GM18519 (cell line): Measurements from ENCODE around the gene CBX4.

Experiments used
- ATAC-seq: cut with Tn5 transposase; IDR thresholded peaks from one replicate; pipeline ENCODE4 v1.9.1; 2021; ENCODE audit warnings: mild to moderate bottlenecking, moderate library complexity; ENCODE audit not compliant: unreplicated experiment, low FRiP score

CBX4 gene

DNA sequence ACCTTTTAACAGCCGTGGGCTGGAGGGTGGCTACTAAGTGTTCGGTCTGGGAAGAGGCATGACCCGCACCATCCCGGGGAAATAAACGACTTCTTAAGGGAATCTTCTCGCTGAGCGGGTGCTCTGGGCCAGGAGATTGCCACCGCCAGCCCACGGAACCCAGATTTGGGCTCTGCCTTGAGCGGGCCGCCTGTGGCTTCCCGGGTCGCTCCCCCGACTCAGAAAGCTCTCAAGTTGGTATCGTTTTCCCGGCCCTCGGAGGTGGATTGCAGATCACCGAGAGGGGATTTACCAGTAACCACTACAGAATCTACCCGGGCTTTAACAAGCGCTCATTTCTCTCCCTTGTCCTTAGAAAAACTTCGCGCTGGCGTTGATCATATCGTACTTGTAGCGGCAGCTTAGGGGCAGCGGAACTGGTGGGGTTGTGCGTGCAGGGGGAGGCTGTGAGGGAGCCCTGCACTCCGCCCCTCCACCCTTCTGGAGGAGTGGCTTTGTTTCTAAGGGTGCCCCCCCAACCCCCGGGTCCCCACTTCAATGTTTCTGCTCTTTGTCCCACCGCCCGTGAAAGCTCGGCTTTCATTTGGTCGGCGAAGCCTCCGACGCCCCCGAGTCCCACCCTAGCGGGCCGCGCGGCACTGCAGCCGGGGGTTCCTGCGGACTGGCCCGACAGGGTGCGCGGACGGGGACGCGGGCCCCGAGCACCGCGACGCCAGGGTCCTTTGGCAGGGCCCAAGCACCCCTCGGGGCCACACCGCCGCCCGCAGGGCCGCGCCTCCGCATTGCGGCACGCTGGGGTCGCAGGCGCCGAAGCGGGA, 3.6 kb upstream of the CBX4 start:
- ATAC-seq = no peak

DNA sequence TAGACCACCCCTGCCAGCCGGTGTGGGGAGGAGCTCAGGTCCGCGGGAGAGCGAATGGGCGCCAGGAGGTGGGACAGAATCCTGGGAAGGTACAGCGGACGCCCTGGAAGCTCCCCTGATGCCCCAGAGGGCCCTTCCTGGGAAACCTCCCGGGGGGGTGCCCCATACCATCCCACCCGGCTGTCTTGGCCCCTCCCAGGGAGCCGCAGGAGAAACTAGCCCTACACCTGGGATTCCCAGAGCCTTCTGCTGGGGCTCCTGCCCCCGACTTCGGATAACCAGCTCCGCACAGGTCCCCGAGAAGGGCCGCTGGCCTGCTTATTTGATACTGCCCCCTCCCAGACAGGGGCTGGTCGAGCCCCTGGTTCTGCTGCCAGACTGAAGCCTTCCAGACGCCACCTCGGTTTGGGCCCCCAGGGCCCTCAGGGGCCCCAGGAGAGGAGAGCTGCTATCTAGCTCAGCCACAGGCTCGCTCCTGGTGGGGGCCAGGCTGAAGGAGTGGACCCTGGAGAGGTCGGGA, 3.0 kb upstream of the CBX4 start:
- ATAC-seq = no peak

DNA sequence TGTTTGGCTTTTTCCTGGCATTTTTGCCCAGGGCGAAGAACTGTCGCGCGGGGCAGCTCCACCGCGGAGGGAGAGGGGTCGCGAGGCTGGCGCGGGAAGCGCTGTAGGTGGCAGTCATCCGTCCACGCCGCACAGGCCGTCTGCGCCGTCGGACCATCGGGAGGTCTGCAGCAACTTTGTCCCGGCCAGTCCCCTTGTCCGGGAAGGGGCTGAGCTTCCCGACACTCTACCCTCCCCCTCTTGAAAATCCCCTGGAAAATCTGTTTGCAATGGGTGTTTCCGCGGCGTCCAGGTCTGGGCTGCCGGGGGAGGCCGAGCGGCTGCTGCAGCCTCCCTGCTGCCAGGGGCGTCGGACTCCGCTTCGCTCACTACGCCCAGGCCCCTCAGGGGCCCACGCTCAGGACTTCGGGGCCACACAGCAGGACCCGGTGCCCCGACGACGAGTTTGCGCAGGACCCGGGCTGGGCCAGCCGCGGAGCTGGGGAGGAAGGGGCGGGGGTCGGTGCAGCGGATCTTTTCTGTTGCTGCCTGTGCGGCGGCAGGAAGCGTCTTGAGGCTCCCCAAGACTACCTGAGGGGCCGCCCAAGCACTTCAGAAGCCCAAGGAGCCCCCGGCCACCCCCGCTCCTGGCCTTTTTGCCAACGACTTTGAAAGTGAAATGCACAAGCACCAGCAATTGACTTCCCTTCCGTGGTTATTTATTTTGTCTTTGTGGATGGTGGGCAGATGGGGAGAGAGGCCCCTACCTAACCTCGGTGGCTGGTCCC, 2.3 kb upstream of the CBX4 start:
- no peak for ATAC-seq

DNA sequence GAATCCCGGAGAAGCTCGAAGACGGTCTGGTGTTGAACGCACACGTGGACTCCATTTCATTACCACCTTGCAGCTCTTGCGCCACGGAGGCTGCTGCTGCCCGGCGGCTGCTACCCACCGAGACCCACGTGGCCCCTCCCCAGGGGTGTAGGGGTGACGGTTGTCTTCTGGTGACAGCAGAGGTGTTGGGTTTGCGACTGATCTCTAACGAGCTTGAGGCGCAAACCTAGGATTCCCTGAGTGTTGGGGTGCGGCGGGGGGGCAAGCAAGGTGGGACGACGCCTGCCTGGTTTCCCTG, 1.7 kb upstream of the CBX4 start:
- no peak for ATAC-seq

DNA sequence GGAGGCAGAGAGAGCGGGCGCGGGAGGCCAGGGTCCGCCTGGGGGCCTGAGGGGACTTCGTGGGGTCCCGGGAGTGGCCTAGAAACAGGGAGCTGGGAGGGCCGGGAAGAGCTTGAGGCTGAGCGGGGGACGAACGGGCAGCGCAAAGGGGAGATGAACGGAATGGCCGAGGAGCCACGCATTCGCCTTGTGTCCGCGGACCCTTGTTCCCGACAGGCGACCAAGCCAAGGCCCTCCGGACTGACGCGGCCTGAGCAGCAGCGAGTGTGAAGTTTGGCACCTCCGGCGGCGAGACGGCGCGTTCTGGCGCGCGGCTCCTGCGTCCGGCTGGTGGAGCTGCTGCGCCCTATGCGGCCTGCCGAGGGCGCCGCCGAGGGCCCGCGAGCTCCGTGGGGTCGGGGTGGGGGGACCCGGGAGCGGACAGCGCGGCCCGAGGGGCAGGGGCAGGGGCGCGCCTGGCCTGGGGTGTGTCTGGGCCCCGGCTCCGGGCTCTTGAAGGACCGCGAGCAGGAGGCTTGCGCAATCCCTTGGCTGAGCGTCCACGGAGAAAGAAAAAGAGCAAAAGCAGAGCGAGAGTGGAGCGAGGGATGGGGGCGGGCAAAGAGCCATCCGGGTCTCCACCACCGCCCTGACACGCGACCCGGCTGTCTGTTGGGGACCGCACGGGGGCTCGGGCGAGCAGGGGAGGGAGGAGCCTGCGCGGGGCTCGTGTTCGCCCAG, 1.2 kb upstream of the CBX4 start:
- no peak for ATAC-seq

DNA sequence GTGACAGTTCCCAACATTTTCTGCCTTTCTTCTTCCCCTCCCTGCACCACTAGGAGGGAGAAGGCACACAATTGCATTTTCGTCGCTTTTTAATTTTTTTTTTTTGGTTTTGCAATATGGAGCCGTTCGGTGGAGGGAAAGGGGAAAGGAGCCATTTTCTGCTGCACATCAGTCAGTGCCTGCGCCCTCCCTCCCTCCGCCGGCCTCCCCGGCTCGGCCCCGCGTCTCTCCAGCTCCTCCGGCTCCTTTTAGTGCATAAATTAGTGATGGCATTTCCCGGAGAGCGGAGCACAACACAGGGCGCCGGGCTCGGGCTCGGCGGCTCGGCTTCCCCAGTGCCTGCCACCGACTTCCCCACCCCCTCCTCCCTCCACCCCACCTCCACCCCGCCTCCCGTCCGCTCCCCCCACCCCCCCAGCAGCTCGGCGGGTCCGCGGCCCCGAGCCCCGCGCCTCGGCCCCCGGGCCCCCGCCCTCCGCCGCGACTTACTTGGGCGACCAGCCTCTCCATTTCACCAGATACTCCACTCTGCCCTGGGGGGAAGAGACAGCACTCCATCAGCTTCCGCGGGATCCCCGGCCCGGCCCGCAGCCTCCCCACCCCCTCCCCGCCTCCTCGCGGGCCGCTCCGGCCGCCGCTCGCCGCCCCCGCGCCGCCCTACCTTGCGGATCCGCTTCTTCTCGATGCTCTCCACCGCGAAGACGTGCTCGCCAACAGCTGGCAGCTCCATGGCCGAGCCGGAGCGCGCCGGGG, 542 bp downstream of the CBX4 start:
- peak; percentile 11 for ATAC-seq

DNA sequence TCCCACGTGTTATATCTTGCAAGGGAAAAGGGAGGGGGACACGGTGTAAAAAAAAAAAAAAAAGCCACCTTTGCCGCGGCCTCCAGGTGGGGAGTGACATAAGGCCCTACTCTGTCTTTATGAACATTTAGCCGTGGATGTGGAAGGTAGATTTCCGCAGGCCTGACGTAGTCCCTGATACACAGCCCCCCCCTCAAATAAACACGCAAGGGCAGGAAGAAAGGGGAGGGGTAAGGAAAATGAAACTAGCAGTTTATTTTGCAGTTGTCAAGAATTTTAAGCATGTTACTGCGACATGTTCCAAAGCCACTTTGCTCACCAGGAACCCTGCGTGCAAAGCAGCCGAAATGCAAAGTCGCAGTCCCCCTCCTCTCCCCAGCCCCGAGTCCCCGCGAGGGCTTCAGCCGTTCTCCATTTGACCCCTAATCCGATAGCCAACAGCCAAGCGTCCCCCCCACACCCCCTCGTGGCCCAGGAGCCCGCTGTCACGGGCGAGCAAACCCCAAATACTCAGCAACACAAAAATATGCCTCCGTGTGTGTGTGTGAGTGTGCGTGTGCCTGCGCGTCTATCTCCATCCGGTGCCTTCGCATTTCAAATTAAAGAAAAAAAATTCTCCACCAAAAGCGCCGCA, 1.2 kb downstream of the CBX4 start:
- no peak for ATAC-seq

DNA sequence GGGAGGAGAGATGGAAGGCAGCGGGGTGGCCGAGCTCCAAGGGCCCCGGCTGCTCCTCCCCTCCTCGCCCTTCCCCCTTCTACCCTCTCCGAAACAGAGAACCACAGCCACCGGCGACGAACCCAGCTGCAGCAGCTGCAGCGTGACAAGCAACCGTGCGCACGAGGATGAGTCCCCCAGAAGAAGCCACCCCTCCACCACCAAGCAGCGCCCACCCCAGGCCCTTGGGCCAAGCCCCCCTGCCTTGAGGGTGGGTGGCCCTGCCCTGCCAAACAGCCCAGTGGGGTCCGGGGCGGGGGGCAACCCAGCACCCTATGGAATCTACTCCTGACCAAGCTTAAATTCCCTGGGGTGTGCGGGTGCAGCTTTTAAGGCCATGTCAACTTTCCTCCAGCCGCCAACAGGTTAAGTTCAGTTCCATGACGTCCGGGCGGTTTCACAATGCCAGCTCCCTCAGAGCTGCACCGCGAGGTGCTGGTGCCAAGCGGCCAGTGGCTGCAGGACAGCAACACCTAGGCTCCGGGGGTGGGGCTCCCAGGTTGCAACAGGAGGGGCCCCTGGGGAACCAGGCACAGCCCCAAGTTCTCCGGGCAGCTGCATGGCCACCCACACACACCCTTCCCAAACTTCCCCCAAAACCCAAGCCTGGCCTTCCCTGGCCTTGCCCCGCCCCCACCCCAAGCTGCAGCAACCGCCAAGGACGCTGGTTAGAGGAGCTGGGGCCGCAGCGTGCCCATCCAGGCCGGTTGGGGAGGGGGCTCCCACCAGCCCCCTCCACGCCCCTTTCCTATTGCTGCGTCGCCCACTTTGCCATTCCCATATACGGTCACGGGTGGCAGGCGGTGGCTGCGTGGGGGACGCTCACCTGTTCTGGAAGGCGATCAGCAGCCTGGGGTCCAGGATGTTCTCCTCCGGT, 2.0 kb downstream of the CBX4 start:
- no peak for ATAC-seq

DNA sequence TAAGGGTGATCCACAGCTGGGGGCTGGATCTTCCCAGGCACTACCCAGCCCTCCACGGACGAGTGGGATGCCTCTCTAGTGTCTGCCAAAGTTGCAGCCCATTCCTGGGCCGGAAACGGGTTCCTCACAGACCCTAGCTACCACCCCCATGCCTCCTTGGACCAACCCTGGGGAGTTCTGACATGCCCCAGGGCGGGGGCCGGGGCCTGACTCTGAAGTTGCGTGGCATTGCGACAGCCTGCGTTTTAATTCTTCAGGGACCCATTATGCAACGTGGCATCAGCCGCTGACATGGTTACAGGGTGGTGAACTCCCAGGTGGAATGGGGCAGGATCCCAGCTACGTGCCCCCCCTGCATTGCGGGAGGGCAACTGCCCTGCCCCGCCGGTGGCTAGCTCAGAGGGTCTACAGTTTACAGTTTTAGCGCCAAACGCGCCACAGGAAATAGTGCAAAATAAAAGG, 2.7 kb downstream of the CBX4 start:
- ATAC-seq = no peak

DNA sequence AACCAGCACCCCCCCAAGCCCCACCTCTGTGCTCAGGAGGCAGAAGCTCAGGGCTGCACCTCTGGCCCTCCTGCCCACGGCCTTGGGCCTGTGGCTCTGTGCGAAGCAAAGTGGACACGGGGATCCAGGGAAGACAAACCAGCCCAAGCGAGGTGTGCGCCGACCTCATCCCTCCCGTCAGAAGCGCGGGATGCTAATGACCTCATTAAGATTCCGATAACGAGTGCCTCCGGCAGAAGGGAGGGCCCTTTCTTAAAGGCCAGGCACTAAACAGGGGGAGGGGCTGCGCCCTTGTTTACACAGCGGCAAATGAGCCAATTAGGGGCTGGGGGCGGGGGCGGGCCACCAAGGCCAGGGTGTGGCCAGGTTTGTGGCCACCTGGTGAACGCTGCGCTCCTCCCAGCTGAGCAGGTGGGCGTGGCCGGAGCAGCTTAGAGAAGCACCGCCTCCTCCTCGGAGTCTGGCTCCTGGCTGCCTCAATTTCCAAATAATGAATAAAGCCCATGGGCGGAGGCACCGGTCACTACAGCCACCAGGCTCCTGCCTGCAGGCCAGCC, 3.2 kb downstream of the CBX4 start:
- ATAC-seq = no peak

DNA sequence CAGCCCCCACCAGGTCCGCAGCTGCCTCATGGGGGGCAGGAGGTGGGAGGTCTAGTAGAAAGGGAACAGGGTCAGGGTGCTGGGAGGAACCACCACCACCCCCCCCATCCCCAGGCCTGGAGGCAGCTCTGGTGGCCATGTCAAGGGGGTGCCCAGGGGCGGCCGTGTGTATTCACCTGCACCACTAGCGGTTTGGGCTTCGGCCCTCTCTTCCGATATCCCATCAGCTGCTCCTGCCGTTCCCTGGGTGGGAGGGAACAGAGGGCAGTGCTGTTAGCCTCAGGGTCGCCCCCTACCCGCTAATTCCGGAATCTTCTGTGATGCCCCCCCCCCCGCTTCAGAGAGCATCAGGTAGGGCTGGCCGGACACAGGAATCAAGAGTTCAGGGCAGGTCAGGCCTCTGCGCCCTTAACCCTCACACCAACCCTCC, 3.8 kb downstream of the CBX4 start:
- no peak for ATAC-seq

DNA sequence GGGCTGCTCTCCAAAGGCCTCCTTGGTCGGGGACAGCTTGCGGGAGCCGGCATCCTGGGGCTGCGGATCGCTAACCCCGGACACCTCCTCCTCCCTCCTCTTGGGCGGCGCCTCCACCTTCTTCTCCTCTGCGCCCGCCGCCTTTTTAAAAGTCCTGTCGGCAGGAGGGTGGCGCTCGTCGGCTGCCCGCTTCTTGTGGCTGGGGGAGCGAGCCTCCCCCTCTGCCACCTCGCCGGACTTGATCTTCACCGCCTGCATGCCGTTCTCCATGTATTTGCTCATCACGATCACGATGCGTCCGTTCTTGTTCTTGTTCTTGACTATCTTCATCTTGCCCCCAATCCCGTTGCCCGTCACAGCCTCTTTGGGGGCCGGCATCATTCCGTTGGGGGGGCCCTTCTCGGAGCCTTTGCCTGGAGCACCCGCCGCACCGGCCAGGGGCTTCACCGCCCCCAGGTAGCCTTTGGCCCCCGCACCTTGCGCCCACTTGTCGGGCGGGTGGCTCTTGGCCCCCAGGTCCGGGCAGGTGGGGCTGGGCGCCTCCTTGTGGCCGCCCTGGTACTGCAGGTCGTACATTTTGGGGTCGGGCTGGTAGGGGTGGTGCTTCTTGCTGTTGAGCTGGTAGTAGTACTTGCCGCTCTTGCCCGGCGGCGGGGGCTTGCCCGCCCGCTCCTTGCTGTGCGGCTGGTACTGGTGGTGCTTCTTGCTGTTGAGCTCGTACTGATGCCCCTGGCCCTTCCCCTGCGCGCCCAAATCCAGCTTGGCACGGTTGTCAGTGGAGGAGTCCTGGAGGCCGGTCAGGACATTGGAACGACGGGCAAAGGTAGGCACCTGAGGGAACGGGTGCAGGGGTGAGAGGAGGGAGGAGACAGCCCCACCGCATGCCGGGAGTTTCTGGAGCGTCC, 4.4 kb downstream of the CBX4 start:
- no peak for ATAC-seq

DNA sequence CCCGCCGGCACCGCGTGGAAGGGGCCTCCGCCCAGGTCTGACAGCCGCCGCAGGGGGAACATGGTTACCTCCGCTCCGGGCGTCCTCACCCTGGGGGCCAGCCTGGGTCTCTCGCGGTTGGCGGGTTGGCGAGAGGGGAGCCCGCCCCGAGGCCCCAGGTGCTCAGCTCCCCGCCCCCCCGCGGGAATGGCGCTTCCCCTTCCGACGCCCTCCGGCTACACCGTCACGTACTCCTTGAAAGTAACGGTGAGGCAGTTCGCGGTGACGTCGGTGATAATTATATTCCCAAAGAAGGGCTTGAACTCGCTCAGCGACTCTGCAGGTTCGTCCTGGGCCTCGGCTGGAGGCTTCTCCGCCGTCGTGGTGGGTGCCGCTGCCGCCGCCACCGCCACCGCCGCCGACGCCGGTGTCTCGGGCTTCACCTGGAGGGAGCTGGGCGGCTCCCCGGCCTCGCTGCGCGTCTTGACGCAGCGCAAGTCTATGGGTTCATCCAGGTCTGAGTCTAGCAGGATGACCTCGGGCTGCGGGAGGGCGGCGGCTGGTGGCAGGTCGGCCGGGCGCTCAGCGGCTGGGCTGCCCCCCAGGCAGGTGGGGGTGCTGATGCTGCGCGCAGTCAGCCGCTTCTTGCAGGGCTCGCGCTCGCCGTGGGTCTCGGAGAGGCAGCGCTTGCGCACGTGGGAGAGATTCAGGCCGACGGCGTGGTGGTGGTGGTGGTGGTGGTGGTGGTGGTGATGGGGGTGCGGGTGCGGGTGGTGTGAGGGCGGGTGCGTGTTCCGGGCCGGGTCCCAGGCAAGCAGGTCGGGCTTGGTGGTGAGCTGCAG, 5.3 kb downstream of the CBX4 start:
- no peak for ATAC-seq

DNA sequence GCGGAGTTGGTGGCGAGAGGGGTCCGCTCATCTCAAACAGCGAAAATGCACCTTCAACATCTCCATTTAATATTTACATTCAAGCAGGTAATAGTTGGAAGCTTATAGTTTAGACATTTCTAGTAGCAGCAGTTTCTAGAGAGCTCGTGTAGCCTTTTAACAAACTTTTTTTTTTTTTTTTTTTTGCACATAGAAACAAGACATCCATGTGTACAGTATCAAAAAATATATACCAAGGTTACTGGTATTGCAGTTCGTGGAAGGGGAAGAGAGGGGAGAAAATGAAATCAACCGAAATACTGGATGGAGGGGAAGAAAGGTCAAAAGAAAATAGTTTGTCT, 6.2 kb downstream of the CBX4 start:
- ATAC-seq = no peak

DNA sequence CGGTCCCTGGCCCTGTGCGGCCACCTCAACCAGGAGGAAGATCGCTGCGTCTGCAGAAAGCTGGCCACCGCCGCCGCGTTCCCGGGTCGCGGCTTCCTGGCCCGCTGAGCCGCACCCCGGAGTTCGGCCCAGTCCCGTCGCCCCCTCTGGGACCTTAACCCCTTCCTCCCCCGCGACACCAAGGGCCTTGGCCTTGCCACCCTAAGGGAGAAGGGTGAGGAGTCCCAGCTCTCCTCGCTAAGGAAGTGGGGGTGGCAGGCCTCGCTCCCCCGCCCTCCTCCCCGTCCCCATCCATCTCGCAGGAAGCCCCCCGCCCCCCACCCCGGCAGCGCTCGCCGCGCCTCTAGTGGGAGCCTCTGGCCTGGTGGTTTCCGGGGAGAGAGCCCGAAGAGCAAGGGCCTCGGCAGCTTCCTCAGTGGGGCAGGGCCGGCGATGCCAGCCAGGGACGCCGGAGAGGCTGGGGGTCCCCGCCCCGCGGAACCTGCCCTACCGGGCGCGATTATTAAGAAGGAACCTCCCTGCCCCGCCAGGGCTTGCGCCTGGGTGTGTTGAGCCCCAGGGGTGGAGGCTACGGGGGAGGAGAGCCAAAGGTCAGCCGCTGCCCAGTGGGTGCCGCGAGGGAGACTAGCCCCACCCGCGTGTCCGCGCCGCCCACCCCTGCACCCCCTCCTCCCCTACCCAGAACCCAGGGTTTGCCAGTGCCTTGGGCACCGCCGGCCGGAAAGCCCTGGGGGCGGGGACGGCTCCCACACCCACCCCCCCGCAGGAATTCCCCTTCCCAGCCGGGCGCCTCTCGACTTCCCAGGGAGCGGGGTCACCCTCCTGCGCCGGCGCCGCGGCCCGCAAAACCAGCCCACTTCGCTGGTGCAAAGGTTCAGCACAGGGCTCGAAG, 6.8 kb downstream of the CBX4 start:
- no peak for ATAC-seq
